MM.1S (cell line): ENCODE data around the gene IQGAP2.

Experiments
- CTCF ChIP-seq: fragments of 300-600 bp; sonication (generic); IDR thresholded peaks from 2 replicates; pipeline ENCODE4 v1.5.1; 2016; ENCODE audit warnings: antibody characterized with exemption, low read length, mixed read lengths
- EZH2 ChIP-seq: fragments of 300-600 bp; sonication (generic); optimal IDR thresholded peaks from 2 replicates; pipeline ENCODE3; 2017; ENCODE audit warnings: low read depth, mild to moderate bottlenecking, antibody characterized with exemption, low read length, mixed read lengths
- EZH2phosphoT487 ChIP-seq: fragments of 300-600 bp; sonication (generic); IDR thresholded peaks from 2 replicates; pipeline ENCODE4 v1.6.1; 2018; ENCODE audit warnings: antibody characterized with exemption, low read length

- TF ChIP-seq CTCF (peak; percentile 82), EZH2phosphoT487 (no peak), EZH2 (no peak)
These were observed at the start of gene IQGAP2 for GRCh38 chr5:76402886-76403765.
